RPMI7951 (cell line): ENCODE data around the gene ADGRG1. TPM values are rescaled to one million over a fixed set of nuclear protein-coding genes. Genes with fewer than 3 reads are reported as not detected.

Source experiments
- DNase-seq: peaks from one replicate; pipeline ENCODE4 v3.0.0-alpha.2; 2012; ENCODE audit warnings: low read depth
- total RNA-seq: library from RNA; depleted of rRNA; stranded (reverse); fragments of >200 nt; shearing (Covaris generic); gene quantifications from 2 replicates; pipeline ENCODE4 v1.2.3, GENCODE V29; 2014

ADGRG1 gene
- total RNA-seq, 1 experiment from 2014 or later: 3.7 TPM

DNA sequence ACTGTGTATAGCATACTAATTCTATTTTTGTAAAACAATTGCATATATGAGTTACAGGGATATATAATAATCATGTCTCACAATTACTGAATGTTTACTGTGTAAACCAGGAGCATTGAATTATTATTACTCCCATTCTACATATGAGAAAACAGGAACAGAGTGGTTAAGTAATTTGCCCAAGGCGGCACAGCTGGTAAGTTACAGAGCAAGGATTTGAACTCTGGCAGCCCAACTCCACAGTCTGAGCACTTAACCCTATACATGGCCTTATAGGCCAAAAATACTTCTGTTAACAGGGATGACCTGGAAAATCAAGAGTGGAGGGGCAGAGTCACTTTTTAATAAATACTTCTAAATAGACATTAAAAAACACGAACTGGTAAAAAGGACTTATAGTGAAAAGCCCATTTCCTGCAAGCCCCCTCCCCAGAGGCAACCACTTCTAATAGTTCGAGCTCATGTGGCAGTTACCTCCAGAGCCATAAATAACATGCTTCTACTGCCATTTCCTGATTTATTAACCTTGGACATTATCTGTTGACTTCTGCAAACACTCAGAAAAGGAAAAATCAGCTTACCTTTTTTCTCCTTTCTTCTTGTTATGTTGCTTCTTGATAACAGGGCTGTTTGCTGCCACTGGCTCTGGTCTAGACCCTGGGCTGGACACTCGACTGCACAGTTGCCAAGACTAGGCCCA lies 22.1 kb upstream of the ADGRG1 start:
- DNase-seq: no peak

DNA sequence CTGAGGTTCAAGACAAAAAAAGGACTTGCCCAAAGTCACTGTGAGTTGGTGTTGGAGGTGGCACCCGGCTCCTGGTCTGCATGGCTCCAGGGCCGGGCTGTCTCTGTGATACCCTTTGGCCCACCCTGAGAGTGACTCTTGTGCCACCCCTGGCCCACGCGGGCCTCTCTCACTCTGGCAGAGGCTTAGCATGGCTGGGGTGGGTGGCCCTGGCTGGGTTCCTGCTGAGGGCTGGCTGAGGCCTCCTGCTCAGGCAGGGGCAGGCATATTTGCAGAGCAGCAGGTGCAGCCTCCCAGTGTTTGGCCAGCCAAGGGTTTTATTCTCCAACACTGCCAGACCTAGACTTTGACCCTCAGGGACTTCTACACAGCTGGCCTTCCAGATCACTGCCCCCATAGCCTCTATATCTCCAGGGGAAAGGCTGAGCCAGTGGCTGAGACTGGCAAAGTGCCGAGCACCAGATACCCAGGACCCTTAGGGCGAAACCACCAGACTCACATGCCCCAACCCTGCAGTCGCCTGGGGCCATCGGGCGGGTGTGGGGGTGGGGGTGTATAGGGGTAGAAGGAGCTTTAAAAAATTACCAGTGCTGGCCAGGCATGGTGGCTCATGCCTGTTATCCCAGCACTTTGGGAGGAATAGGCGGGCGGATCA lies 21.5 kb upstream of the ADGRG1 start:
- DNase-seq: no peak

- no peak for DNase-seq
Observed at GRCh38 chr16:57607676-57608461, 20.6 kb upstream of the ADGRG1 start.

- no peak for DNase-seq
Observed at GRCh38 chr16:57608462-57609113, 19.8 kb upstream of the ADGRG1 start.

- no peak for DNase-seq
Observed at GRCh38 chr16:57609541-57610401, 18.7 kb upstream of the ADGRG1 start.

DNA sequence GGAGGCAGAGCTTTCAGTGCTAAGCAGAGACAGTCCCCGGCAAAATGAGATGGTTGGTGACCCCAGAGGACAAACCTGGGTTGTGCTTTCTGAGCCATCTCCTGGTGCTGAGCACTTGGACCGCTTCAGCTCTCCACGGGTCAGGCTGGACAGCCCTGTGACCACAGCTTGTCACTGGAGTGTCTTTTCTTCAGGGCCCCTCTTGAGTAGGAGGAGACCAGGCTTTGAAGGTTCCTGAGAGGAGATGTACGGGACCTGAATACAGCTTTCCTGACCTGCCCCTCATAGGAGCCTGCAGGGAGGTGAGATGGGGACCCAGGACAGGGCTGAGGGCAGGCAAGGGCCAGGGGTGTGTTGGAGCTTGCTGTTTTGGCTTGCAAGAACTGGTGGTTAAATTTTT lies 17.8 kb upstream of the ADGRG1 start:
- no peak for DNase-seq

DNA sequence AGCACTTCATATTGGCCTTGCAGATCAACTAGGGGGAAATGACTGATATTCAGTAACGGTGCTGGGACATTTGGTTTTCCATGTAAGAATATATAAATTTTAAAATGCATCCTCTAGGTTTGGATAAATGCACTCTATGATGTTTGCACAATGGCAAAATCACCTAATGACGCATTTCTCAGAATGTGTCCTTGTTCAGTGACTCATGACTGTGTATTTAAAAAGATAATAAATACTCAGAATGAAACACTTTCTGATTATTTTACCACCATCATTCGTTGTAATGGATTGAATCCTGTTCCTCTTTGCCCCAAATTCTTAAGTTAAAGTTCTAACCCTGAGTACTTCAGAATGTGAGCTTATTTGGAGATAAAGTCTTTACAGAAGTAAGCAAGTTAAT lies 17.2 kb upstream of the ADGRG1 start:
- no peak for DNase-seq

DNA sequence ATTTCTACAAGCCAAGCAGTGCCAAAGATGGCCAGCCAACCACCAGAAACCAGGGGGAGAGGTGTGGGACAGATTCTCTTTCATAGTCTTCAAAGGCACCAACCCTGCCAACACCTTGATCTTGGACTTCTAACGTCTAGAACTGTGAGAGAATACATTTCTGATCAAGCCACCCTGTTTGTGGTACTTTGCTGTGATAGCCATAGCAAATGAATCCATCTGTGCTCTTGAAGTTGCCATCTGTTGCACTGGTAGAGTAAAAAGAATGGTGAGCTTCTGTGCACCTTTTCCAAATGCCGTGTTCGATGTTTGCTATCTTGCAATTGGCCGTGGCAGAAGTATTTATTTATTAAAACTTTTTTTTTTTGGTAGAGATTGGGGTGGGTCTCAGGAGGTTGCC lies 16.7 kb upstream of the ADGRG1 start:
- DNase-seq: no peak

- DNase-seq: no peak
Observed at GRCh38 chr16:57612494-57612893, 15.9 kb upstream of the ADGRG1 start.

DNA sequence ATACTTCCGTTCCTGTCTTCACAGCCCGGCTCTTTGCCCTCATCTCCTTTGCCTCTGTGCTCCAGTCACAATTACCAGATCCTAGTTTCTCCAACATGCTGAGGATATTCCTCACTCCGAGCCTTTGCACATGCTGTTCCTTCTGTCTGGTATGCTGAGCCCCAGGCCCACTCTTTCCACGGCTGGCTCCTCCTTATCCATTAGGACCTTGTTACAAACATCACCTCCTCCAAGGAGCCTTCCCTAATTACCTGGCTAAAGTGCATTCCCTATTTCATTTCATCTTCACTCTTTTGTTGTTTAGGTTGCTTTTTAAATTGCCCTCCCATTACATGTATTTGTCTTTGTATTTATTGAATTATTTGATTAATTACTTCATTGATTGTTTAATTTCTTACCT lies 14.9 kb upstream of the ADGRG1 start:
- DNase-seq: no peak

- DNase-seq: no peak
Observed at GRCh38 chr16:57614536-57614935, 13.9 kb upstream of the ADGRG1 start.

DNA sequence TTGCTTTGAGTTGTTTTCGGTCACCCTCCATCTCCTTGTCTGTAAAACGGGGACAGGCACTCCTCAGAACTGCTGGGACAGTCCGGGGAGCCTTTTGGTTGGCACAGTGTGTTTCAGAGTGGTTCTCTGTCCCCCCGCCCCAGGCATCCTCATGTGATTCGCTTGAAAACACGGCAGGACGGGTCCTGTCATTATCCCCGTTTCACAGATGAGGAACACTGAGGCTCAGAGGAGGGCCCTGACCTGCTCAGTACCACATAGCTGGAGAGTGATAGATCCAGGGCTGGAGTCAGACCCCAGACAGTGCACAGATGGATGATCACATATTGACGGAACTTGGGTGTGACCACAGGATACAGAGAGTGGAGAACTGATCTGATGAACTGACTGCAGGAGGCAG lies 13.5 kb upstream of the ADGRG1 start:
- DNase-seq: no peak

DNA sequence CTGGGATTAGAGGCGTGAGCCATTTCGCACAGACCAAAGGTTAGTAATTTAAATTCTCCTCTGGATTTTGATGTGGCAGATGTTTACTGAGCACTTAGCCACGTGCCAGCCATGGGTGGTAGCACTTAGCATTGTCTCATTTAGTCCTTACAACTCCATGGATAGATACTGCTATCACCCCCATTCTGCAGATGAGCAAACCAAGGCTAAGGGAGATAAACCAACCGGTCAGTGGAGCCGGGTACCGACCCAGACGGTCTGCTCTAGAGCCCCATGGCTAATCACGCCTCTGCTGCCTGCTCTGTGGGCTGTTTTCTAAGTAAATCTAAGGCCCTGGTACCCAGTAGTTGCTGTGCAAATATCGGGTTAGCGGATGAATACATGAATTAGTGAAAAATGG lies 12.6 kb upstream of the ADGRG1 start:
- no peak for DNase-seq

GRCh38 chr16:57616241-57616640 lies 12.2 kb upstream of the ADGRG1 start:
- no peak for DNase-seq

- DNase-seq: no peak
Observed at GRCh38 chr16:57616876-57617275, 11.6 kb upstream of the ADGRG1 start.

DNA sequence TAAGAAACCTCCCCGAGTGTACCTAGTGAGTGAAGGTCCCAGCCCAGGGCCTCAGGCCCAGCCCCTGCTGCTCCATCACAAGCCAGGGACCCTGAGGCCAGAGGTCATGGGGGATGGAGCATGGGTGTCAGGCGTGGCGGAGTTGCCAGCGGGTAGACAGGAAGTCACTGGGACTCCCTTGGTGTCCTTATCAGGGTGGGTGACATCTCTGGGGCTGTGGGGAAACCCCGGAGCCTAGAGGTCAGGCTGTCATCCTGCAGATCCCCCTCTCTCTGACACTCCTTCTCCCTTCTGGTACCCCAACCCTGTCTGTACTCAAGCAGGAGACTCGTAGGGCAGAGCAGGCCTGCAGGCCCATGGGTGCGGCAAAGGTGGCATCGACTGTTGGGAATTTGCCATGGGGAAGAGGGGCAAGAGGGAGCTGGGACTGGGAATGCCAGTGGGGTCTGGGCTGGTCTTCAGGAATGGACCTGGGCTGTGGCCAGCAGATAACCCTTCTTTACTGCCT lies 10.8 kb upstream of the ADGRG1 start:
- DNase-seq: no peak

DNA sequence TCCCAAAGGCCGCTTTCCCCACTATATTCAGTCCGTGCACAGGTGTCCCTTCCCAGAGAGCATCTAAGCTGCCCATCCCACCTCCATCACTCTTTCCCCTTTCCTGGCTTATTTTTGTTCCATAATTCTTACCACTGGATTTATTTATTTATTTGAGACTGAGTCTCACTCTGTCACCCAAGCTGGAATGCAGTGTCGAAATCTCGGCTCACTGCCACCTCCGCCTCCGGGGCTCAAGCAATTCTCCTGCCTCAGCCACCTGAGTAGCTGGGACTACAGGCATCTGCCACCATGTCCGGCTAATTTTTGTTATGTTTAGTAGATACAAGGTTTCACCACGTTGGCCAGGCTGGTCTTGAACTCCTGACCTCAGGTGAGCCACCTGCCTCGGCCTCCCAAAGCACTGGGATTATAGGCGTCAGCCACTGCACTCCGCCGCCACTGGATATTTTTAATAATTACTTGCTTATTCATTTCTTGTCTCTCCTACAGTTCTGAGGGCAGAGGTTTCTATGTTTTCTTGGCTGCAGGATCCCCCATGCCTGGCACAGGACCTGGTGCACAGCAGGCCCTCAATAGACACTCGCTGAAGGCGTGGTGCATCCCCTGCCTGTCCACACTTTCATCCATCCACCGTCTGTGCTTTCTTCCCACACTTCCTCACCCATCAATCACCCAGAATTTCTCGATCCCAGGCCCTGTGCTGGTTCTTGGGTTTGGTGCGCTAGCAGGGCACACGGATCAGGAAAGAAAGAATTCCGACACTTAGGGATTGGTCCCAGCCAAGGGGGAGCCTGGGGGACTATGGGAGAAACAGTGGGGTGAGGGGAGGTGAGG lies 9.9 kb upstream of the ADGRG1 start:
- DNase-seq: no peak

GRCh38 chr16:57619133-57619605 lies 9.3 kb upstream of the ADGRG1 start:
- DNase-seq: no peak

DNA sequence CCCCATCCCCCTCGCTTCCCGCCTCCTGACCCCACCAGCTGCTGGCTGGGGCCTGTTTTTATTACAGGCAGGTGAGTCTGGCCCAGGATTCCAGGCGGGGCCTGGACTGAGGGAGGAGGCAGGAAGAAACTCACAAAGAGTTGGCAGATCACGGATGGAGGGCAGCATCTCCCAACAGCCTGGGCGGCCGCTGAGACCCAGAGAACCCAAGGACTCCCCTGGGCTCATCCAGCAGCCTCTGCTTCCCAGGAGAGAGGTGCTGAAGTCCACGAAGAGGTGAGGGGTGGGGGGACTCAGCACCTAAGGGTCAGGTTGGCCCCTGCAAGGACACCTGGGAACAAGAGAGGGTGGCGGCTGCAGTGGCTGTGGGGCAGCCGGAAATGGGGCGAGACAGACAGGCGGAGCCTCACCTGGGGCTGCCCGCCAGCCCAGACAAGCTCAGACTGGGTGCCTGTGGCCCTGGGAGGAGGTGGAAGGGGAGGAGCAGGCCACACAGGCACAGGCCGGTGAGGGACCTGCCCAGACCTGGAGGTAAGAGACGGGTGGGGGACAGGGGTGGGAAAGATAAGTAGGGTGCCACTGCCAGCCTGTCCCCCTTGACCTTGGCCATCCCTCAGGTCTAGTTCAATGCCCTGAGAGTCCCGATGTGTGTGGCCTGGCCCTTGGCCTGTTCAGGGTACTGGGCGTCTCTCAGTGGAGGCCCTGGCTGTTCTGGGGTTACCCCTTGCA lies 8.7 kb upstream of the ADGRG1 start:
- DNase-seq: no peak
